GM12892 (cell line): ENCODE data around the gene SLC25A13.

Experiments
- POLR2A ChIP-seq: IDR thresholded peaks from 2 replicates; pipeline ENCODE4 v1.6.1; 2011; ENCODE audit warnings: low read depth, low read length, control low read depth
- POLR2AphosphoS5 ChIP-seq: IDR thresholded peaks from 2 replicates; pipeline ENCODE4 v1.6.1; 2011; ENCODE audit warnings: low read depth, low read length, control low read depth
- TAF1 ChIP-seq: IDR thresholded peaks from 2 replicates; pipeline ENCODE4 v1.6.1; 2011; ENCODE audit warnings: low read depth, mild to moderate bottlenecking, control low read depth, low read length, borderline replicate concordance

GRCh38 chr7:96347471-96347870 is 25.6 kb upstream of the SLC25A13 start:
- no peak for TF ChIP-seq POLR2A
- no peak for TF ChIP-seq POLR2AphosphoS5
- TF ChIP-seq TAF1, result no peak
